GM21576 (cell line): ENCODE data around the gene SDK1.
"Not testable (repeated sequence)": the region's sequence is repeated elsewhere in the genome, so short reads cannot be mapped to it uniquely, and the experiment has no call there.

Source experiments
- ATAC-seq: cut with Tn5 transposase; IDR thresholded peaks from one replicate; pipeline ENCODE4 v1.9.1; 2021; ENCODE audit warnings: mild to moderate bottlenecking, moderate library complexity; ENCODE audit not compliant: unreplicated experiment

SDK1 gene

DNA sequence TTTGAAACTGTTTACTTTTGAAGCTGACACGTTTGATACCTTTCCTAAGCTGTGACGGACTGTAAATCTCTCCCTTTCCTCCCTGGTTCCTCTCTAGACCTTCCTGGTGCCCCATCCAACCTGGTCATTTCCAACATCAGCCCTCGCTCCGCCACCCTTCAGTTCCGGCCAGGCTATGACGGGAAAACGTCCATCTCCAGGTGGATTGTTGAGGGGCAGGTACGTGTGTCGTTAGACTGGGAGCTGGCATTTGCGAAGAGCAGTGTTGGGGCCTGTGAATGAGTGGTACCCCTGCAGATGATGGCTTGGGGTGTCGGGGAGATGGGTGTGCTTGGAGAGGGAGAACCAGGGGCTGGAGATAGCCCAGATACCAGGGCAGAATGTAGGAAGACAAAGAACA, 778.3 kb downstream of the SDK1 start:
- no peak for ATAC-seq

DNA sequence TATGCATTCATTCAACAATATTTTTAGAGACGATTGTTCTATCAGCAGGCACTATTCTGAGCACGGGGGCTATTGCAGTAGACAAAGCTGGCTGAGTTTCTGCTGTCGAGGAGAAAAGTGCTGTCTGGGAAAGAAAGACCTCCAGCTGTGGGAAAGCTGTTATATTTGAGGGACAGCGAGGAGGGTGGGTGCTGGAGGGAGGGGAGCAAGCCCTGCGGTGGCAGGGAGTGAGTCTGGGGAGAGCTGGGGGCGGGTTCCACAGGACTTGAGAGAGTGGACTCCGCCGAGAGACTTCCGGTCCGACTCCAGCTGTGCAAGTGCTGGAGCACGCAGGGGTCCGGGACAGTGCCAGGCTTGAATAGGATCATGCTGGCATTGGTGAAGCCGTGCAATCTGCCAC, 778.9 kb downstream of the SDK1 start:
- ATAC-seq: no peak

DNA sequence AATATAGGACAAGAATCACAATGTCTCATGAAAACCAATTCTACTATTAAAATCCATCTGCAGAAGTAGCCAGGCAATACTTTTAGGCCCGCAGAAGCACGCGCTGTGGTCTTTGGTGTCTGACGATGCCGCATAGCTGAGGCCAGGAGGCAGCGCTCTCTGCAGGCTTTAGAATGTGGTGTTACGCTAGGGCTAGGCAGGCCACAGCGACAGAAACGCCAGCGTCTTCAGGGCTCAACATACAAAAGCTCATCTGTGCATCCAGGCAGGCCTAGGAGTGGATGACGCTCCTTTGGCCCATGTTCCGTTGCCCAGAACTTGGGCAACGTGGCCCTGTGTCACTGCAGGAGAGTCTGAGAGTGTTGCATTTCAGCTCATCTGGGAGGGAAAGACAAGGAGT, 779.9 kb downstream of the SDK1 start:
- no peak for ATAC-seq

DNA sequence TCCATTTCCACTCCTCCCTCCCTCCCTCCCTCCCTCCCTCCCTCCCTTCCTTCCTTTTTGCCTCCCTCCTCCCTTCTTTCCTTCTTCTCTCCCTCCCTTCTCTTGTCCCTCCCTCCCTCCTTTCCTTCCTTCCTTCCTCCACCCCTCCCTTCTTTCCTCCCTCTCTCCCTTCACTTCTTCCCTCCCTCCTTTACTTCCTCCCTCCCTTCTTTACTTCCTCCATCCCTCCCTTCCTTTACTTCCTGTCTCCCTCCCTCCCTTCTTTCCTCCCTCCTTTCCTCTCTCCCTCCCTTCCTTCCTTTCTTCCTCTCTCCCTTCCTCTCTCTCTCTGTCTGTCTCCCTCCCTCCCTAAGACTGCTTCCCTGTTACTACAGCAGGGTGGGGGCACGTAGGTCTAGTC, 782.5 kb downstream of the SDK1 start:
- ATAC-seq: no peak

DNA sequence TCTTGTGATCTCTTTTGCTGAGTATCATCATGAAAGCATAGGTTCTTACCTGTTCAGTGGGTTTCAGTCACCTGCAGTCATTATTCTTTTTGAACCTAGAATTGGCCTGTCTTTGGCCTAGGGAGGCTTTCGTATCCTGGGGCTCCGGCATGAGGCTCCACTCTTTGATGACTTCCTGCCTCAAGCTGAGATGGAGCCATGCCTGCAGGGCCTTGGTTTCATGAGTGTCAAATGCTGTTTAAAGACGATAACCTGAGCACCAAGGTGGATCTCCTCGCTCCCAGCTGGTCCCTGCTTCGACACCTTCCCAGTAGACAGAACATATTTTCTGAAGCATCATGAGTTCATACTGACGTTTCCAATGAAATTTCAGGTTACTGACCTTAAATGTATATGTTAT, 783.2 kb downstream of the SDK1 start:
- ATAC-seq: no peak

DNA sequence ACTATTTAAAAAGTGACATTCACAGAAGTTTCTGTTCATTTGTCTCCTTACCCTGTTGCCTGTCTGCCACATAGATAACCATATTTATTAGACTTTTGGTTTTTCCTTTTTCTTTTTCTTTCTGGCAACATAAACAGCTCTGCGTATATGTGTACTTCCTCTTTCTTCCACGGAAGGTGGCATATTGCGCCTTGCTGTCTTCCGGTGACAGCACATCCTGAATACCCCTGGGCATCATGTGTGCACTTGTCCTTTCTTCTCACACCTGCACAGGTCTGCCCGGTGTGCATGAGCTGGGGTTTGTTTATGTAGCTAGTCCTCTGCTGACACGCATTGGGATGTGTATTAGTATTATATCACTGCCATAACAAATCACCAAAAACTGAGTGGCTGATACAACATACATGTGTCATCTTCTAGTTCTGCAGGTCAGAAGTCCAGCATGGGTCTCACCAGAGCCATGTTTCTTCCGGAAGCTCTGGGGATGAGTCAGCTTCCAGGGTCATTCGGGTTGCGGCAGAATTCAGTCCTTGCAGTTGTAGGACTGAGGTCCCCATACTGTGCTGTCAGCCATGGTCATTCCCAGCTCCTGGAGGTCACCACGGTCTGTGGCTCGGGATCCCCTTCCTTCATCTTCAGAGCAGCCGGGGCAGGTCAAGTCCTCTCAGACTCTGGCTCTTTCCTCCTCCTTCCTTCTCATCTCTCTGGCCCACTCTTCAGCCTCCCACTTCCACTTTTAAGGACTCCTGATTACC, 785.1 kb downstream of the SDK1 start:
- no peak for ATAC-seq

DNA sequence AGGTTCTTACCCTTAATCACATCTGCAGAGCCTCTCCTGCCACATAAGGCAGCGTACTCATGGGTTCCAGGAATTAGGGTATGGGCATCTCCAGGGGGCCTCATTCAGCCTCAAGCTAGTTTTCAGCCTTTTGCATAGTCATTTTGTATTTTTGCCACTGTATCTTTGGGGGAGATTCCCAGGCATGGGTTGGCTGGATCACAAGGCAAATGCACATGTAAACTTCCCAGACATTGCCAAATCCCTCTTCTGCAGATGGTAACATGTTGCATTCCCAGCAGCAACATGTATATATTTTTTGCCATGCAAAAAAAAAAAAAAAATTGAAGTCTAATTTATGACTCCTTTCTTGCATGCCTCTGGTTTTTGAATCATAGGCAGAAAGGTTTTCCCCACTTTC, 785.7 kb downstream of the SDK1 start:
- no peak for ATAC-seq

DNA sequence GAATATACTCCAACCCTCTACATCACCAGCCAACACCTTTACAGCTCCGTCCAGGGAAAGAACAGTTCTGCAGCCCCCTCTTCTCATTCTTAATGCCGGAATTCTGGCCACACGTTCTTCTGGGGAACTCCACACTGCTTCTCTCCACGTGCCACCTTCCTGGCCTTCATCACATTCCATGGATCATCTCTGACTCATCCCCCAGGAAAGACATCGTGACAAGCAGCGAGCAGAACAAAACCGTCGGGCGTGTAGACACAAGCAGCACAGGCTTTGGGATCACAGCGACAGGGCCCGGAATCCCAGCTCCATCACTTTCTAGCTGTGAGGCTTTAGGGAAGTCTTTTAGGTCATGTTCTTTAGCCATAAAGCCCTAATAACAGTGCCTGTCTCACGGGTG, 790.7 kb downstream of the SDK1 start:
- ATAC-seq: no peak

DNA sequence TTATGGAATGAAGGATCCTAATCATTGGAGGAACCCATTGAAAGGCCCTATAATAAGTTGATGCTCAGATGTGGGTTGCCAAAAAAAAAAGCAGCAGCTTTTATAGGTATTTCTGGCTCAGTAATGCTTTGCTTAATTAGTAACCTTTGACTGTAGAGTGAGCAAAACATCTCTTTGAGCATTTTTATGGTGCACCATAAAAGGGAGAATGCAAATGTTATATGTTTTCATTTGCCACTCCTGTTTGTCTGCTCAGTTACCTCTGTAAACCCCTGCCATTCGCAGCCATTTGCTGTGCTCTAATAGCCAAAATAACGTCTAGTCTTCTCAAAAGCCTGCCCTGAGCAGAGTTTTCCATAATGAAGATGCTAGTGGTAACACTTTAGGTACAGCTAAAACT, 792.0 kb downstream of the SDK1 start:
- no peak for ATAC-seq

DNA sequence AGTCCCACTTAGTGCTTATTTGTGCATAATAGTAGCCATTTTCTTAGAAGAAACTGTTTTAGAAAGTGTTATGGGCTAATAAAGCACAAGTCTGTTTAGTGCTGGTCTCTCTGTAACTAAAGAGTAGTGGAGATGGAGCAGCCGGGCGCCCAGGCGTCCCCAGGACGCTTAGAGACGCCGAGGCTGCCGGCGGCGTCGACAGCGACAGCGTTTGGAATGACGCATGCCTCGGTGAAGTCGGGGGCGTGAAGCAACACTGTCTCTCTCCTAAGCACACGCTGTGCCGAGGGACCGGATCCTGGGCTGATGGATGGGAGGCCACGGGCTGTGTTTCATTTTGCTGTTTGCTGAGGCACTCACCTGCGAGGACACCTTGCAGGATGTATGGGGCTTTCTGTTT, 792.4 kb downstream of the SDK1 start:
- ATAC-seq: no peak

DNA sequence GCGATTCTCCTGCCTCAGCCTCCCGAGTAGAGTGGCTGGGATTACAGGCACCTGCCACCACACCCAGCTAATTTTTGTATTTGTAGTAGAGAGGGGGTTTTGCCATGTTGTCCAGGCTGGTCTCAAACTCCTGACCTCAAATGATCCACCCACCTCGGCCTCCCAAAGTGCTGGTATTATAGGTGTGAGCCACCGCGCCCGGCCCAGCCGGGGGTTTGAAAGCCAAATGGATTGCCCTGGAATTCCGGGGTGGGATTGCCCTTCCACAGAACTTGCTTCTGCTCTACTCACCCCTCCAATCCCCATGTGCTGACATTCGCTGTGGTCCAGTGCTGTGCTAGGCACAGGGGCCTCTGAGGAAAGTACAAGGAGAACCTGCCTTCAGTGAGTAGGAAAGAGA, 793.1 kb downstream of the SDK1 start:
- ATAC-seq: not testable (repeated sequence)

DNA sequence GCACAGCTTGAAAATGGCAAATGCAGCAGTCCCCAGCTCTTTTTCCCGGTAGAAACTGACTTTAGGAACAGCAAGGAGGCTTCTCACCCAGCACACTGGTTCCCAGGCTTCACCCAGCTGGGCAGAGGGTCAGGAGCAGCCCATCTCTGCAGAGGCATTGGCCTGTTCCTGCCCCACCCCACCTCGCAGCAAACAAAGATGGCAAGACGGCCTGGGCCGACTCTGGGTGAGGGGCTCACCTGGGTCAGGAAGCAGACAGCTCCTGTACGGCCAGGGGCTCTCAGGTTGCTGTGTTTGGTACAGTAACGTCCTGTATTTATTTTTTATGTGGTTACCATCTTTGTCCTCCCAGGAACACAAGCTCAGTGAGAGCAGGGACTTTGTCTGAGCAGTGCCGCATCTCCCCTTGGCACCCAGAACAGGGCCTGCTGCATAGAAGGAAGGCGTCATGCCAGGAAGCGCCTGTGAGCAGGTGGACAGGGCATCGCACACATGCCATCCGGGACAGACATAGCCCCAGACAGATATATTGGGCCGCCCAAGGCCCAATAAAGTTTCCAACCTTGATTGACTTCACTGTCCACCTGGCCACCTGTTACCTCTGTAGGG, 796.1 kb downstream of the SDK1 start:
- ATAC-seq: no peak

DNA sequence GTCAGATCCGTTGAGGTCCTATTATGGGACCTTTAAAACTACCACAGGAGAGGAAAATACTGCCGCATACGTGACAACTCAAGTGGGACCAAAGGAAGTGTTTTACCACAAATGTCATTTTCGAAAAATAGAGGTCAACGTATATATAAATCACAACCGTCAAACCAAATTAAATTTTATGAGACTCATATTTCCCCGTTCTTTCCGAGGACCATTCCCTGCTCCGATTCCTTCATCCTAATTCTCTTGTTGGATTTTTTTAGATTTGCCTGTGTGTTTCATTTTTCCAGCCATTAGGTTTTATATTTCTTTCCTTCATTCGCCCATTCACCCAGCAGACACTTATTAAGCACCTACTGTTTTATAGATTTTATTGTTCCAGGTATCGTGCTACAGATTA, 797.1 kb downstream of the SDK1 start:
- ATAC-seq: no peak

DNA sequence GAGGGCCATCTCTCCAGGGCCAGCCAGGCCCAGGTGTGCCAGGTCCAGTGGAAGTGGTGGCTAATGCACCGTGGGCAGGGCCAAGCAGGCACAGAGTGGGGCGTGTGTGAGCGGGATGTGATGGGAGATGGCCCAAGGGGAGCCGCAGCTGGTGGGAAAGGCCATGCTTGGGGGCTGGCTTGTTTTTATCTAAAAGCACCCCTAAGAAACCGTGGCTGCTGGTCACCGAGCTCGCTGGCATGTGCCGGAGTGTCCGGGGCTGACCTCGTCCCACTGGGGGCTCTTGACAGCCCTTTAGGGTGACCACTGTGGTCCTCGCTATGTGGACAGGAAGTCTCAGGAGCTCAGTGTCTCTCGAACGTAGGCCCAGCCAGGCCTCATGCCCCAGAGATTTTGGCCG, 798.6 kb downstream of the SDK1 start:
- no peak for ATAC-seq

DNA sequence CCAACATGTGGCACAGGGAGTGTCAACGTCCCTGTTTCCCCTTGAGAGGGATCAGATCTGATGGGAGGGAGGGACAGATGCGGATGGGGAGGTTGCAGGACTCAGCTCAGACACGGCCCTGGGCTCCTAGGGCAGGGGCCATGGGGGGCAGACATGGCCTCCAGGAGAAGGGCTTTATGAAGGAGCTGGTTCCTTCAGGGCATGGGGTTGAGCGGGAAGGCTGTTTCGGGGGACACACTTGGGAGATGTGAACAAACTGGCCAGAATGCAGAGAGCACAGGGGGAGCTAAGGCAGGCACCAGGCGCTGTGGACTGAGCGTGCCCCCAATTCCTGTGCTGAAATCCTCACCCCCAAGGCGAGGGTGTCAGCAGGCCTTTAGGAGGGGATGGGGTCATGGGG, 799.1 kb downstream of the SDK1 start:
- no peak for ATAC-seq

DNA sequence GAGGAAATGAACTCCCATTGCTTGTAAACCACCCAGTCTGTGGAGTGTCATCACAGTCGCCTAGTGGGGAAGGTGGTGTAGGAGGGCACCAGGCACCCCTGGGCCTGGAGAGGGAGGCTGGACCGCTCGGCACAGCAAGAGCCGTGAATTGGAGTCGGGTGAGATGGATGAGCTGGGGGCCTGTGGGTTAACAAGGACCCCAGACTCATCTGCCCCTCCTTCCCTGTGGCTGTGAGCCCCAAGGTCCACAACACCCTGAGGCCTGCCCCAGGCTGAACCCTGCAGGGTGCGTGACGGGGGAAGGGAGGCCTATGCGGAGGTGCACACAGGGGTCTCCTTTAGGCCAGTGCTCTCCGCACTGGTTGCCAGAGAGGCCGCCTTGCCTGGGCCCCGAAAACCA, 799.6 kb downstream of the SDK1 start:
- no peak for ATAC-seq

DNA sequence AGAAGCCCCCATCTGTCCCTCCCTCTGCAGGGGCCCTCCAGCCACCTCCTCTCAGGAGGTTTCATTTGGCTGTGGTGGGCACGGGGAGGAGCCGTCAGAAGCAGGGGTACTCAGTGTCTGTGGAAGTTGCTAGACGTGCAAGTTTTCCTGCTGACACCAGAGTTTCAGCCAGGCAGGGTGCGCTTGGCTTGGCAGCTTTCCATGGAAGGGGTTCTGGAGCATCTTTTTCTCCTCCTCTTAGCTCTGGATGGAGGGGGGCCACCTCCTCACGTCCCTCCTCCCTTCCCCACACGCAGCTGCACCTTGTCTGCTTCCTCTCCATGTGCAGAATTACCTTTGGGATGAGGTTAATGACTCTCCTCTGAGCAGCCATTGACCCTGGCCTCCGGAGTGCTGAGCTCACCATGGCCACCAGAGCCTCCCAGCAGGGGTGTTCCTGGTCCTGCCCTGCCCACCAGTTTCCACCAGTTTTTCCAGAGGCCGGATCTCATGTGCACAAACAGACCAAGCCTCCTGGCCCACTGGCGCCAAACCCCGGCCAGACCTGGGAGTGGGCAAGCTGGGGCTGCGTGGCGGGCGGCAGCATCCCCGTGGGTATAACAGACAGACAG, 801.3 kb downstream of the SDK1 start:
- ATAC-seq: no peak

DNA sequence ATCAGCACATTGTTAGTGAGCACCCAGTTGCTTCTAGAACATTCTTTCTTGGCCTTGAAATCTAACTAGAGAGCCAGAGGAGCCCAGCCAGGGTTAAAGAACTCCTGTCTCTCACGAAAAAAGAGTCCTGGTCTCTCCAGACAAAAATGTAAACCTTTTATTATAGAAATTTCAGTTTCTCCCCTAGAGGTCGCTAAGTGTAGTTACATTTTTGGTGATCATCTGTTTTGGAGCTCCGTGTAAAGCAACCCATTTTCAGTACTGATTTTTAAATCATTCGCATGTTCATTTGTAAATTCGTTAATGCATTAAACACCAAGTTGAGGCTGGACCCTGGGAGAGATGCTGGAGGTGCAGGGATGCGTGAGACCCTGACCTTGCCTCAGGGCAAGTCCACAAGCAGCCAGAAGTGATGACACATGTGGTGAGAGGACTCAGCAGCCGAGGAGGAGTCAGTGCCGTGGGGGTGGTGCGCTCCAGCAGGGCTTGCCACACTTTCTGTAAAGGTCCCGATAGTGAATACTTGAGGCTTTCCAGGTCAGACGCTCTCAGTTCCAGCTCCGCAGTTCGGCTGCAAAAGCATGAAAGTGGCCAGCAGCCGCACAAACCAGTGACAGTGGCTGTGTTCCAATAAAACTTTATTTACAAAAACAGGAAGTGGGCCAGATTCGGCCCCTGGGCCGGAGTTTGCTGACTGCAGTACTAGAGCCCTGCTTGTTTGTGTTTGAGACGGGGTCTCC, 802.5 kb downstream of the SDK1 start:
- no peak for ATAC-seq

DNA sequence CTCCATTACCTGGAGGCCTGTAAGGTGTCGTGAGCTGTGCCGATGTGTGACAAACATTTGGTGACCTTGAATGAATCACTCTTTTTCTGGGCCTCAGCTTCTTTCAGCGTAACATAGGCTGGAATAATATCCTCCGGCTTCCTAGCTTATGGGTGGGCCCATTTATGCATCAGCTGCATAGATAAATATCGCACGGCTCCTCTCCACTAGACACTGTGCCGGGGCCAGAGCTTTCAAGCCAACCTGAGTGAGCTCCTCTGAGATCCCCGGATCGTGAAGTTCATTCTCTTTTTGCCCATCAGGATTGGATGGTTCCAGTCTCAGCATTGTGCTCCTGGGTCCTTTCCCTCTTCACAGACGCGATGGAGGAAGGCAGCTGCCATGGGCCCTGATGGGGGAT, 806.8 kb downstream of the SDK1 start:
- no peak for ATAC-seq

DNA sequence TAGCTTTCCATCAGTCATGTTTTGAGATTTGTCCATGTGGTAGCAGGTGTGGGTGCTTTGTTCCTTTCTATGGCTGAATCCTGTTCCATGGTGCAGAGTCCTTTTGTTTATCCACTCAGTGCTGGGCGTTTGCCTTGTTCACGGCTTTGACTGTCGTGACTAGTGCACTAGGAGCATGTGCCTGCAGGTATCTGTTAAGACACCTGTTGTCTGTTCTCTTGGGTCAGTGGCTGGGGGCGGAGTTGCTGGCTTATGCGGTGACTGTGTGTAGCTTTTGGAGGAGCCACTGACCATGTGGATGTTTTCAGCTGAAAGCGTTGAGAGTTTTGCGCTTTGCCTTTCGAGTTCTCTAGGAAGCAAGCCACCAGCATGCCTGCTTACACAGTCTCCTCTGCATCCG, 807.9 kb downstream of the SDK1 start:
- ATAC-seq: no peak

DNA sequence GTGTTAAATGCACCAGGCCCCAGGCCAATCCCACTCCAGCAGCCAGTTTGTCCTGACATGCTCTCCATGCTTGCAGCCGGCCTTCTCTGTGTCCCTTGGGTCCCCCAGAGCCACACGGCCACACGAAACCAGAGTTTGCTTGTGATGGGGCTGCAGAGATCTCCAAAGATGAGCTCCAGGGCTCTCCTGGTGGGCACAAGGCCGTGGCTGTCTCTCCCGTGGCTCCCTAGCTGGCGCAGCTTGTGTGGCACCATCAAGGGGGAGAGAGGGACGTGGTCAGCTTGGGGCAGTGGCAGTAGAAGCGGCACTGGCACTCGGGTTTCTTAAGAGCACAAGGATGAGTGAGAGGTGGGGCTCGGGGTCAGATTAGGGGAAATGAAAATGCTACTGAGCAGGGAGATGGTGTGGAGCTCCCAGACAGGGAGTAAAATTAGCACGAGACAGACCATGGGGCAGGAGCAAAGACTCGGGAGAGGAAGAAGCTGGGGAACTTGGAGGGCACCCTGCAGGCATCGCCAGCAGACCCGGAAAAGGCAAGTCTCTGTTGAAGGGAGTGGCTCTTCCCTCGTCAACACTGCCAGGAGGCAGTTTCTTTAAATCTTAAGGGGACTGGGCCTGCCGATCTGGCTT, 808.5 kb downstream of the SDK1 start:
- ATAC-seq: no peak
